H9 (cell line): Measurements from ENCODE around the gene CASTOR1. TPM values are rescaled to one million over a fixed set of nuclear protein-coding genes. Genes with fewer than 3 reads are reported as not detected.

ENCODE experiments used
- DNase-seq: peaks from one replicate; pipeline ENCODE4 v3.0.0-alpha.2; 2017
- H2AFZ ChIP-seq: one replicate; pipeline ENCODE4 v1.6.1; 2013; ENCODE audit warnings: mild to moderate bottlenecking, low read length, control low read depth, moderate library complexity
- H2AK5ac ChIP-seq: 2 replicates; pipeline ENCODE4 v1.6.1; 2013; ENCODE audit warnings: low read length, control low read depth, mixed read lengths; ENCODE audit not compliant: insufficient read length
- H2BK120ac ChIP-seq: one replicate; pipeline ENCODE4 v1.6.1; 2013; ENCODE audit warnings: low read depth, mild to moderate bottlenecking, low read length, control low read depth, inconsistent platforms; ENCODE audit not compliant: poor library complexity, severe bottlenecking
- H2BK12ac ChIP-seq: 2 replicates; pipeline ENCODE4 v1.6.1; 2013; ENCODE audit warnings: low read length, control low read depth, mixed read lengths, low read depth; ENCODE audit not compliant: insufficient read length
- H2BK15ac ChIP-seq: 2 replicates; pipeline ENCODE4 v1.6.1; 2013; ENCODE audit warnings: low read depth, low read length, control low read depth
- H2BK20ac ChIP-seq: one replicate; pipeline ENCODE4 v1.6.1; 2013; ENCODE audit warnings: low read depth, mild to moderate bottlenecking, low read length, control low read depth, inconsistent platforms; ENCODE audit not compliant: poor library complexity, severe bottlenecking
- H2BK5ac ChIP-seq: 2 replicates; pipeline ENCODE4 v1.6.1; 2013; ENCODE audit warnings: low read length, control low read depth, mixed read lengths; ENCODE audit not compliant: insufficient read length
- H3K14ac ChIP-seq: 2 replicates; pipeline ENCODE4 v1.6.1; 2013; ENCODE audit warnings: low read length, control low read depth; ENCODE audit not compliant: insufficient read depth
- H3K18ac ChIP-seq: 2 replicates; pipeline ENCODE4 v1.6.1; 2013; ENCODE audit warnings: low read depth, mild to moderate bottlenecking, mixed read lengths, low read length, control low read depth; ENCODE audit not compliant: insufficient read length
- H3K23ac ChIP-seq: 2 replicates; pipeline ENCODE4 v1.6.1; 2013; ENCODE audit warnings: low read length, control low read depth, mixed read lengths, low read depth; ENCODE audit not compliant: insufficient read length
- H3K23me2 ChIP-seq: 2 replicates; pipeline ENCODE4 v1.6.1; 2013; ENCODE audit warnings: low read depth, mild to moderate bottlenecking, mixed read lengths, low read length, control low read depth; ENCODE audit not compliant: insufficient read length, poor library complexity, severe bottlenecking
- H3K27ac ChIP-seq: 2 replicates; pipeline ENCODE4 v1.5.1; 2013; ENCODE audit warnings: low read length, control low read depth, mixed read lengths, low read depth; ENCODE audit not compliant: insufficient read length
- H3K27me3 ChIP-seq: 2 replicates; pipeline ENCODE4 v1.6.1; 2013; ENCODE audit warnings: low read length, control low read depth, inconsistent platforms; ENCODE audit not compliant: insufficient read depth
- H3K4ac ChIP-seq: 2 replicates; pipeline ENCODE4 v1.6.1; 2013; ENCODE audit warnings: low read depth, mild to moderate bottlenecking, control low read depth, inconsistent platforms, low read length, moderate library complexity
- H3K4me1 ChIP-seq: 2 replicates; pipeline ENCODE4 v1.6.1; 2013; ENCODE audit warnings: low read length, control low read depth, inconsistent platforms; ENCODE audit not compliant: insufficient read depth
- H3K4me2 ChIP-seq: 2 replicates; pipeline ENCODE4 v1.6.1; 2013; ENCODE audit warnings: low read length, control low read depth, mixed read lengths; ENCODE audit not compliant: insufficient read length, insufficient read depth
- H3K56ac ChIP-seq: 2 replicates; pipeline ENCODE4 v1.6.1; 2013; ENCODE audit warnings: low read depth, mild to moderate bottlenecking, mixed read lengths, low read length, control low read depth; ENCODE audit not compliant: insufficient read length
- H3K79me1 ChIP-seq: 2 replicates; pipeline ENCODE4 v1.6.1; 2013; ENCODE audit warnings: low read depth, mild to moderate bottlenecking, moderate library complexity, low read length, control low read depth, inconsistent platforms; ENCODE audit not compliant: insufficient read depth, poor library complexity, severe bottlenecking
- H3K79me2 ChIP-seq: 2 replicates; pipeline ENCODE4 v1.6.1; 2013; ENCODE audit warnings: low read length, control low read depth, inconsistent platforms; ENCODE audit not compliant: insufficient read depth
- H3K9ac ChIP-seq: 2 replicates; pipeline ENCODE4 v1.6.1; 2013; ENCODE audit warnings: low read length, control low read depth, mixed read lengths; ENCODE audit not compliant: insufficient read length; ENCODE audit errors: extremely low read depth
- H3K9me3 ChIP-seq: one replicate; pipeline ENCODE4 v1.6.1; 2013; ENCODE audit warnings: low read depth, low read length, inconsistent platforms; ENCODE audit not compliant: control insufficient read depth
- H3T11ph ChIP-seq: one replicate; pipeline ENCODE4 v1.6.1; 2013; ENCODE audit warnings: mild to moderate bottlenecking, low read length, control low read depth, inconsistent platforms
- H4K20me1 ChIP-seq: one replicate; pipeline ENCODE4 v1.6.1; 2013; ENCODE audit not compliant: control insufficient read depth, insufficient read length, insufficient read depth
- H4K5ac ChIP-seq: 2 replicates; pipeline ENCODE4 v1.6.1; 2013; ENCODE audit warnings: low read depth, mild to moderate bottlenecking, mixed read lengths, low read length, control low read depth; ENCODE audit not compliant: insufficient read length
- H4K8ac ChIP-seq: replicated peaks from 2 replicates; pipeline ENCODE4 v1.6.1; 2013; ENCODE audit warnings: low read length, control low read depth, mixed read lengths, low read depth; ENCODE audit not compliant: insufficient read length
- H4K91ac ChIP-seq: 2 replicates; pipeline ENCODE4 v1.6.1; 2013; ENCODE audit warnings: low read depth, mild to moderate bottlenecking, moderate library complexity, mixed read lengths, low read length, control low read depth; ENCODE audit not compliant: insufficient read length
- H3K27ac Mint-ChIP-seq, 3 experiments: 2 replicates in 2 of 3; 3 replicates in 1 of 3; pipeline ENCODE4 v1.8.0; 2020 to 2021; ENCODE audit warnings: mixed read lengths in 3 of 3, mild to moderate bottlenecking in 1 of 3, moderate library complexity in 1 of 3
- H3K27me3 Mint-ChIP-seq: 2 replicates; pipeline ENCODE4 v1.8.0; 2021; ENCODE audit warnings: low read depth, mild to moderate bottlenecking, moderate library complexity, mixed read lengths
- H3K36me3 Mint-ChIP-seq, 3 experiments: 2 replicates in 2 of 3; 3 replicates in 1 of 3; pipeline ENCODE4 v1.8.0; 2020 to 2021; ENCODE audit warnings: low read depth in 3 of 3, mixed read lengths in 3 of 3; ENCODE audit not compliant: insufficient read depth in 1 of 3
- H3K4me1 Mint-ChIP-seq, 2 experiments: 2 replicates each; pipeline ENCODE4 v1.8.0; 2020; ENCODE audit warnings: mixed read lengths in 2 of 2
- H3K4me3 Mint-ChIP-seq, 2 experiments: 2 replicates in 1 of 2; 3 replicates in 1 of 2; pipeline ENCODE4 v1.8.0; 2020 to 2021; ENCODE audit warnings: mild to moderate bottlenecking in 2 of 2, mixed read lengths in 2 of 2, moderate library complexity in 1 of 2
- H3K9me3 Mint-ChIP-seq, 2 experiments: 2 replicates in 1 of 2; 3 replicates in 1 of 2; pipeline ENCODE4 v1.8.0; 2020; ENCODE audit warnings: mild to moderate bottlenecking in 2 of 2, mixed read lengths in 2 of 2, moderate library complexity in 1 of 2
- WGBS: extraction: QIAGEN DNeasy Blood & Tissue Kit; methylation state at CpG from one replicate; pipeline ENCODE4 v1.1.7; 2013; ENCODE audit warnings: missing lambda C conversion rate, low lambda C conversion rate, mixed read lengths; ENCODE audit not compliant: insufficient read length; ENCODE audit errors: extremely low coverage; 5-methylcytosine and 5-hydroxymethylcytosine counted together
- total RNA-seq: library from RNA; stranded (reverse); gene quantifications from 2 replicates; pipeline ENCODE4 v1.2.1, GENCODE V29; 2021
- TF ChIP-seq, protein P1 (sequence below): fragments of 200-600 bp; sonication (generic); conservative IDR thresholded peaks from 3 replicates; pipeline ENCODE4 v1.8.0; 2021; ENCODE audit warnings: antibody characterized with exemption, mild to moderate bottlenecking

The CASTOR1 gene
- total RNA-seq, 1 experiment from 2014 or later: 8.8 TPM

DNA sequence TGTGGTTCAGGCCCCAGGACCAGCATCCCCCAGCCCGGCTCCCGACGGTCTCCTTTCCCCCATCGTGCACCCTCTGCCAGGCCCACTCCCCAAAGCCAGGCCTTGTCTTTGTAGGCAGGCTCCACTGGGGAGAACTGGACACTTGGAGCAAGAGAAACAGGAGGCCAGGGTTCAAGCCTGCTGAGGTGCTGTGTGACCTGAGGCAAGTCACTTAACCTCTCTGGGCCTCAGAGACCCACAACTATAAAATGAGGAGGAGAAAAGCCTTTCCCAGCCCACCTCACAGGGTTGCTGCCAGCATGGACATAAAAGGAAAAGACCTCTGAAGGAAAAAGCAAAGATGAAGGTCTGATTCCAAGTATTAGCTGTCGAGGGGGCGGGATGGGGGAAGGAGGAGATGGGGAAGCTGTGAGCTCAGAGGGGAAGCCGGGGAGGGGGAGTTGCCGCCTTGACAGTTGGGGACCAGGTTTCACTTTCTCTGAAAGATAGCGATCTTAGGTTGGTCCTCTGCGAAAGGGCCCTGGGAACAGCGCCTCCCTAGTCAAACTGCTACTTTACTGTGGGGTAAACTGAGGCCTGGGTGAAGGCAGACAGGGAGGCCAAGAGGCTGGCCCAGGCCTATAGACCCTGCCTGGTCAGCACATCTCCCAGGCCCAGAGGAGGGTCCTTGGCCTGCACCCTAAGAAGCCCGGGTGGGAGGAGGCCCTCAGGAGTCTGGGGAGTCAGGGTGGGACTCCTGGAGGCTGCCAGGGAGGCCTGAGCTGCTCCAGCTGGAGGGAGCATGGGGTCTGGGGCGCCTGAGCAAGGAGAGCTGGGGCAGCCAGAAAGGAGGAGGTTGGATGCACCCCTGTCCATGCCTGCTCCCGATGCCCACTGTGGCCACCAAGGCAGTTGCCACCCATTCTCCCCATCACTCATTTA, 21.7 kb downstream of the CASTOR1 start:
- no peak overlapping the region for H3K18ac ChIP-seq
- no peak overlapping the region for H3K4ac ChIP-seq
- H3K4me2 ChIP-seq: no peak overlapping the region
- no peak overlapping the region for H4K5ac ChIP-seq
- no peaks in the 10 kb centered on the region for H4K20me1 ChIP-seq
- Mint-ChIP-seq H3K27me3 (peaks cover 6% of the 10 kb centered on the region), H3K9me3 (no peaks in the 10 kb centered on the region), H3K4me1 (peaks cover 4 to 12% of the 10 kb centered on the region in 2 experiments), H3K4me3 (no peak overlapping the region), H3K36me3 (no peaks in the 10 kb centered on the region), H3K27ac (peak overlapping the region in 1 of 3 experiments; percentile 94; a peak in 1 of 7 replicates)
- no peak overlapping the region for H4K91ac ChIP-seq
- no peak overlapping the region for H2AK5ac ChIP-seq
- no peak overlapping the region for H2BK5ac ChIP-seq
- H2BK15ac ChIP-seq: no peak overlapping the region
- H3K9ac ChIP-seq: no peak overlapping the region
- no peak overlapping the region for H2BK12ac ChIP-seq
- H3K23ac ChIP-seq: no peak overlapping the region
- H3K27me3 ChIP-seq: no peaks in the 10 kb centered on the region; the same call in 1 of the 2 replicates
- H3K27ac ChIP-seq: no peak overlapping the region
- H3K9me3 ChIP-seq: no peaks in the 10 kb centered on the region
- TF ChIP-seq, protein P1, sequence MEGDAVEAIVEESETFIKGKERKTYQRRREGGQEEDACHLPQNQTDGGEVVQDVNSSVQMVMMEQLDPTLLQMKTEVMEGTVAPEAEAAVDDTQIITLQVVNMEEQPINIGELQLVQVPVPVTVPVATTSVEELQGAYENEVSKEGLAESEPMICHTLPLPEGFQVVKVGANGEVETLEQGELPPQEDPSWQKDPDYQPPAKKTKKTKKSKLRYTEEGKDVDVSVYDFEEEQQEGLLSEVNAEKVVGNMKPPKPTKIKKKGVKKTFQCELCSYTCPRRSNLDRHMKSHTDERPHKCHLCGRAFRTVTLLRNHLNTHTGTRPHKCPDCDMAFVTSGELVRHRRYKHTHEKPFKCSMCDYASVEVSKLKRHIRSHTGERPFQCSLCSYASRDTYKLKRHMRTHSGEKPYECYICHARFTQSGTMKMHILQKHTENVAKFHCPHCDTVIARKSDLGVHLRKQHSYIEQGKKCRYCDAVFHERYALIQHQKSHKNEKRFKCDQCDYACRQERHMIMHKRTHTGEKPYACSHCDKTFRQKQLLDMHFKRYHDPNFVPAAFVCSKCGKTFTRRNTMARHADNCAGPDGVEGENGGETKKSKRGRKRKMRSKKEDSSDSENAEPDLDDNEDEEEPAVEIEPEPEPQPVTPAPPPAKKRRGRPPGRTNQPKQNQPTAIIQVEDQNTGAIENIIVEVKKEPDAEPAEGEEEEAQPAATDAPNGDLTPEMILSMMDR: no peak
- no peak overlapping the region for H4K8ac ChIP-seq
- H3K79me1 ChIP-seq: no peaks in the 10 kb centered on the region
- no CpG with 5 or more reads among the region's 14 CpGs for WGBS
- H2BK20ac ChIP-seq: no peak overlapping the region
- H3K4me1 ChIP-seq: no peaks in the 10 kb centered on the region
- no peak overlapping the region for H3K56ac ChIP-seq
- H3K79me2 ChIP-seq: no peaks in the 10 kb centered on the region
- no peak for DNase-seq
- no peak overlapping the region for H2BK120ac ChIP-seq
- H3T11ph ChIP-seq: no peak overlapping the region
- no peak overlapping the region for H2AFZ ChIP-seq
- no peaks in the 10 kb centered on the region for H3K23me2 ChIP-seq
- H3K14ac ChIP-seq: no peak overlapping the region
